ENCODE measurements around the gene GP1BA.

DNA sequence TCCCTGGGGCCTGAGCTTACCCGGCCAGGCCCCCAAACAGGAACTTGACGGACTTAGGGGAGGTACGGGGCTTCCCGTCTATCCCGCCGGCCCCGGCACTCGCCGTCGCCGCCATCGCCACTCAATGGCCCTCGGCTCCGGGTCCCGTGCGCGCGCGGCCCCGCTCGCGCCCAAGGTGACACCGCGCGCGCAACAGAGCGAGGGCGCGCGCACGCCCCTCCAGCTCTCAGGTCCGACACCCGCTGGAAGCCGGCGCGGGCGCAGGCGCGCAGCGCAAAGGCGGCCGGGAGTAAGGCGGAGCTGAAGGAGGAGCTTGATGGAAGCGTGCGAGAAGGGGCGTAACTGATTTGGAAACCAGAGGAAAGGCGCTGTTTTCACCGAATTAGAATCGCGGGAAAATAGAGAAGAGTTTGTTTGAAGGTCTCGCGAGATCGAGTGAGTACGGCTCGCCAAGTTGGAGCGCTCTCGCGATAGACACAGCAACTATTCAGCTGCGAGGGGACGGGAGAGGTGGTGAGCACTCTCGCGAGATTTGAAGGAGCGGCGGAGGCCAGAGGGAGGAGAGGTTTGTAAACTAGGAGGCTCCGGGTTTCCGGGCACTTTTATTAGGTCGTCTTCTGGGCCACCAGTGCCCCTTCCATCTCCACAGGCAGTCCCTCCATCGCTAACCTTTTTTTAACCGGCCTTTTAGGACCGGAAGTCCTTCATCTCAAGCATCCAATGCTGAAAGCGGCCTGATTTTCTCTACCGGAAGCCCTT, 7.9 kb downstream of the GP1BA start, which contains the start of the genes RNF167 and SLC25A11:
- TF ChIP-seq TEAD4 (IDR thresholded peaks at IDR 0.05) (no peak), TAF1 (IDR thresholded peaks at IDR 0.05; ENCODE audit: low read depth) (peak; percentile 88), TCF12 (IDR thresholded peaks at IDR 0.05; ENCODE audit: low read depth) (peak; percentile 11; the same call in 1 of the 2 replicates), ZBTB7A (IDR thresholded peaks at IDR 0.05; ENCODE audit: low read depth) (no peak), FOXM1 (IDR thresholded peaks at IDR 0.05; ENCODE audit: borderline replicate concordance, low read depth) (peak; percentile 48; the same call in 1 of the 2 replicates), YY1 (IDR thresholded peaks at IDR 0.05; ENCODE audit: low read depth) (peak; percentile 85), EGR1 (IDR thresholded peaks at IDR 0.05) (no peak), EP300 (IDR thresholded peaks at IDR 0.05; ENCODE audit: borderline replicate concordance) (no peak)
- TF ChIP-seq, protein P1, sequence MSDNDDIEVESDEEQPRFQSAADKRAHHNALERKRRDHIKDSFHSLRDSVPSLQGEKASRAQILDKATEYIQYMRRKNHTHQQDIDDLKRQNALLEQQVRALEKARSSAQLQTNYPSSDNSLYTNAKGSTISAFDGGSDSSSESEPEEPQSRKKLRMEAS (IDR thresholded peaks at IDR 0.05) = peak; percentile 74
